GM21528 (cell line): ENCODE results near the gene PRLH.

Source experiments
- ATAC-seq: cut with Tn5 transposase; IDR thresholded peaks from one replicate; pipeline ENCODE4 v1.9.1; 2021; ENCODE audit warnings: mild to moderate bottlenecking, moderate library complexity; ENCODE audit not compliant: unreplicated experiment, low FRiP score

Gene PRLH

DNA sequence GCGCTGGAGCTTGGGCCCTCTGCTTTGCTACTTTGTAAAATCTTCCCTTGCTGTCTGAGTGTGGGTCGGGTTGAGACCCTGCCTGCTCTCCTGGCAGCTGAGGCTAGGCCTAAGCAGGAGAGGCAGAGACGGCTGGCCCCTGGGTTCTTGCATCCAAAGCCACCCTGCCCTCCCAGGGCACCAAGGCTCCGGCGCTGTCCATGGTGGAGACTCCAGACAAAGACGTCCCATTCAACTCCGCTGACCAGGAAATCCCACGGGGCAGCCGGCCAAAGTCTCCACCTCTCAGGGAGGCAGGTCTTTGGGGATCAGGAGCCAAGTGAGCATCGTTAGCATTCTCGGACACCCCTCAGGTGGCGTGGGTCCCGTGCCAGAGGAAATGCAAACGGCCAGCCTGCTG, 2.6 kb upstream of the PRLH start:
- ATAC-seq: no peak

DNA sequence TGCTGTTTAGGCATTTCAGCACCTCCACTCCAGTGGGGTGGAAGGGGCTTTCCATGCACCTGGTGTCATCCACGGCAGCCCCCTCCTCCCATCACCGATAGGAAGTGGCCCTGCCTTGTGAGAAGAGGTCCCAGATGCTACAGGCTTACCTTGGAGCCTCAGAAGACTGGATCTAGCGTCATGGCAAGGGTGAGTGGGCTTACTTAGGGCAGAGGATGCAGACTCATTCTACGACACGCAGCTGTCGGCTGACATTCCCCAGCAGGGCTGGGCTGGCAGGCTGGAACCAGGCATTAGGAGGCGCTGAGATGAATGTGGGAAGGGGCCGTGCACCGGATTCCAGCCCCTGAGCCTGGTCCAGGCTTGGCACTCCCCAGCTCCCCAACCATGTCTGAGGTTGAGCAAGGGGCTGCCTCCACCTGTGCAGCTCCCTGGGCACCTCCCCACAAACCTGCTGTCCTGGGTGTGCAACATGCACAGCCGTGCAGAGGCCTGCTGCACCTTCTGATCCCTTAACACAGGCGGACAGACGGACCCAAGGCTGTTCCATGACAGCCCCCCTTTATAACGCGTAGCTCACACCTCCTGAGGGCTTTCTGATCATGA, 1.7 kb upstream of the PRLH start:
- no peak for ATAC-seq

DNA sequence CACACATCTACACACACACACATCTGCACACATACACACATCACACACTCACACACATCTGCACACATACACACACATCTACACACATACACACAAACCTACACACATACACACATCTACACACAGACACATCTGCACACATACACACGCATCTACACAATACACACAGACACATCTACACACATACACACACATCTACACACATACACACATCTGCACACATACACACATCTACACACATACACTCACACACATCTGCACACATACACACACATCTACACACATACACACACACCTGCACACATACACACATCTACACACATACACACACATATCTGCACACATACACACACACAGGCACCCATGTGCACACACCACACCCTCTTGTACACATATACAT, 400 bp upstream of the PRLH start:
- no peak for ATAC-seq

DNA sequence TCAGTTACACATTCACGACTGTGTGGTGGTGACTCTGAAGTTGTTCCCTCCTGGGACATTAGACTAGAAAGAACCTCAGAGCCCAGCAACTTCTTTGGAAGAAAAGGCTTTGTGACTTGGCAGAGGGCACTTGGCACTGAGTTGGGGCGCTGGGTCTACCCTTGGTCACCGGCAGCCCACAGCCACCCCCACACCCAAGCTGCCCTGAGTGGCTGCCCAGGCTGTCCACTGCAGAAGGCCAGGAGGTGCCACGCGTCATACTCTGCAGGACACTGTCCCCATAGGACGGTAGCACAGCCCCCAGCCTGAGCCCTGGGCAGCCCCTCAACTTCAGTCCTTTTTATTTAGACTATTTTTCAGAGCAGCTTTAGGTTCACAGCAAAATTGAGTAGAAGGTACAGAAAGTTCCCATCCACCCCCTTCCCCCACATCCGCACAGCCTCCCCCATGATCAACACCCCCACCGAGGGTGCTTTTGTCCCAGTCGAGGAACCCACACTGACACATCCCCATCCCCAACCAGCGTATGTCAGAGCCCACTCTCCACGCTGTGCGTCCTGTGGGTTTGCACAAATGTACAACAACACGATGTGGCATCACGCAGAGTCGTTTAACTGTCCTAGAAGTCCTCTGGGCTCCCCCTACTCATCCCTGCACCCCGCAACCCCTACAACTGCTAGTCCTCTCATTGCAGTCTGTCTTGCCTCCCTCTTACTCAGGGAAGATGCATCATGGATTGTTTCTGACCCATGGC, 1.1 kb downstream of the PRLH start:
- ATAC-seq: no peak

DNA sequence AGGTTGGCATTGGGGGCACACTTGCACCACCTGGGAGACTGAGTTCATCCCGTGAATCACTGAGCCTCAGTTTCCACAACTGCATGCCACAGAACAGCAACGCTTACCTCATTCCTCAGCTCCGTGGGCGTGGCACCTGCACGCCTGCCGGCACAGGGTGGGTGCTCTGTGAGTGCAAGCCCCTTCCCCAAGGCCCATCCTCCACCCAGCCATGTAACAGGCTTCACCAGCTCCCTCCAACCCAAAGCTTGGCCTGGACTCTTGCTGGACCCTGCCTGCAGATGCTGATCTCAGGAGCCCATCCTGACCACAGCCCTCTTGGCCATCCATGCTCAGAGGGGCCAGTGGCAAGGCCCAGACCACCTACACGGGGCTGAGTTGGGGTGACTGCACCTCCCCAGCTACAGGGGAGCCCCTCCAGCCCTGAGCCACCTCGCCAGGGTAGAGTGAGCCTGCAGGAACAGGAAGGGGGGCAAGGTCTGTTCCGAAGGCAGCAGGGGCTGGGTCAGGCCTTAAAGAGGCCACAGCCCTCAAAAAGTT, 1.8 kb downstream of the PRLH start:
- ATAC-seq: no peak

DNA sequence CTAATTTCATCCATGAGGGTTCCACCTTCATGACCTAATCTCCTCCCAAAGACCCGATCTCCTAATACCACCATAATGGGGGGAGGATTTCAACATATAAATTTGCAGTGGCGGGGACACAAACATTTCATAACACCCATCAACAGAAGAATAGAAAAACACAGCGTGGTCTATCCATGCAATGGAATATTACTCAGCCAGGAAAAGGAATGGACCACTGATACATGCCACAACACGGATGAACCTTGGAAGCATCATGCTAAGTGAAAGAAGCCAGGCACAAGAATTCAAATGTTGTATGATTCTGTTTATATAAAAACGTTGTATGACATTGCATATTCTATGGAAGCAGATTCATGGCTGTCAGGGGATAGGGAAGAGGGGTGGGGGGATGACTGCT, 2.7 kb downstream of the PRLH start:
- no peak for ATAC-seq

DNA sequence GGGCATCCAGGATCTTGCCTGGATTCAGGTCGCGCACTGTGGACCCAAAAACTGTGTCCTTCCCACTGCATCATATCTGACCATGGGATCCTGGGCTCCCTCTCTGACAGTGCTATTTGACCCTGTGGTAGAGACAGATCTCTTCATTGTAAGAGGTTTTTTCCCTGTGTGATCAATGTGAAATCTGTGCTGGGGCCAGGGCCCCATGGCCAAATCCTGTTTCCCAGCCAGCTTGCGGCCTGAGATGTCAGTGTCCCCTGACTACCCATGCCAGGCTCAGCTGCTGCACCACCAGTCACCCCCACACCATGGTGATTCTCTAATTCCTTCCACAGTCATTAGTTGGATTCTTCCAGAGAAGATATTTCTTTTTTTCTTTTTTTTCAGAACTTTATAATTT, 3.5 kb downstream of the PRLH start:
- no peak for ATAC-seq

DNA sequence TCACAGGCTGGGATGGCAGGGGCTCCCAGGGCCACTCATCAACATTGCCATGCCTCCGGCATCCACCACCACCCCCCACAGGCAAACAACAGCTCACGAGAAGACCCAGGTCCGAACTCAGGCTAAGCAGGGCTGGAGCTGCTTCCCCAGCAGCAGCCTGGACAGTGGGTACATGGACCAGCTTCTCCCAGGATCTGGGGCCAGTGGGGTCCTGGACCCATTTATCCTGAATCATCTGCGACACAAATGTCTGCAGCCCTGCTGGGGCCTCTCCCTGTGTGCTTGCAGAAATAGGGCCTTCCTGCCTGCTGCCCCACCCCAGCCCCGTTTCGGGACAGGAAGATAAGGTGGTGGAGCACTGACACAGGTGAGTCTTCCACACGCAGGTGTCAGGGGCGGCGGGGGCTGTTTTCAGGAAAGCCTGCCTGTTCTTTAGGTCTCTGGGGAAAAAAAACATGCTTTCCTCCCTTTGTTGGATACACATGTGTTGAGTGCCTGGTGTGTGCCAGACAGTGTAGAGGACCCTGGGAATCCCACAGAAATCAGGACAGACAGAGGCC, 4.5 kb downstream of the PRLH start:
- no peak for ATAC-seq

DNA sequence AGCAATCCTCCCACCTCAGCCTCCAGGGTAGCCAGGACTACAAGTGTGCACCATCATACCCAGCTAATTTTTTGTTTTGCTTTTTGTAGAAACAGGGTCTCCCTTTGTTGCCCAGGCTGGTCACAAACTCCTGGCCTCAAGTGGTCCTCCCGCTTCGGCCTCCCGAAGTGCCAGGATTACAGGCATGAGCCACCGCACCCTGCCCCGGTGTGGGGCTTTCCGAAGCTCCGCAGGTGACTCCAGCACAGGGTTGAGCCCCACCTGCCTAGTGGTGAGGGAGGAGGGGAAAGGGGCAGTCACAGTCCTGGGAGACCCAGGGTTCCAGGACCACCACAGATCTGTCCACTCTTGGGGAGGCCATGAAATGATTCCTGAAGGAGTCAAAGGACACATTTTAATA, 5.2 kb downstream of the PRLH start:
- no peak for ATAC-seq

DNA sequence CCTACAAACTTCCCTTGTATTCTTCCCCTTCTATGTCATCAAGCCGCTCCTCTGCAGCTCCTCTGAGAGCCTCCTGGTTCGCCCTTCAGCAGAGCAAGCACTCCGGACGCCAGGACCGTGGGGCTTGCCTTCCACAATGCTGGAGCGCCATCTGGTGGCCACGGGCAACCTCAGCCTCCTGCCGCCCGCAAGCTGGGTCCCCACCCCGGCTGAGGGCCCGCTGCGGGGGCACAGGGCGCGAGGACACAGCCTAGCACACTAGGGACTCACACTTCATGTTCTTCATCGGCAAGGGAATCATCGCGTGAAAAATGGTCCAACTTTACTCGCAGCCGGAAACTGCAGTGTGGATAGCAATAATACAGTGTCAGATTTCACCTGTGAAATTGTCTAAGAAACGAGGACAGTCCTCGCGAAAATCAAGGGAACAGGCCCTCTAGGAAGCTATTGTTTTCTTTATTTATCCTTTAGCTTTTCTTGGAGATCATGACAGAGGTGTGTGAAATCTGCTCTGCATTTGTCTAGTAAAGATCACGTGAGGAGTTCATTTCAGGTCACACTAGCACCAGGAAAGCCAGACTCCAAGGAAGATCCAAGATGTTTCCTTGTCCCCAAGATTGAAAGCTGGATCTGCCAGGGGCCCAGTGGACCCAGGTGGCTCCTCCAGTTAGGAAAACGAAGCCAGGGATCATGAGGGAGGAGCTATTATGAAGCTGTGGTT, 5.8 kb downstream of the PRLH start:
- peak; percentile 71 for ATAC-seq

DNA sequence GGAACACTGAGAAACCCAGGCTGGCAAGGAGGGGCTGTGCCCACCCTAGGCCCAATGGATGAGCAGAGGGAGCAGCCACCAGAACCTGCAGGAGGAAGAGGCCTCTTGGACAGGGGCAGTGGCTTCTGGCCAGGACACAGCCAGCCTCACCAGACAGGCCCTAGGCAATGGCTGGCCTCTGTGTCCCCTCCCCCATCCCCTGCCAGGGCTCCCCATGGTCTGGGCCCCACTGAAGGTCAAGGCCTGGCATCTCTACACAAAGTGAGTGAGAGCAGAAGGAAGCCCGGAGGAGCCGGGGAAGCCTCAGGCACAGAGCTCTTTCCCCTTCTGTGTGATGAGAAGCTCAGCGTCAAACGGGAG, 6.3 kb downstream of the PRLH start:
- no peak for ATAC-seq

DNA sequence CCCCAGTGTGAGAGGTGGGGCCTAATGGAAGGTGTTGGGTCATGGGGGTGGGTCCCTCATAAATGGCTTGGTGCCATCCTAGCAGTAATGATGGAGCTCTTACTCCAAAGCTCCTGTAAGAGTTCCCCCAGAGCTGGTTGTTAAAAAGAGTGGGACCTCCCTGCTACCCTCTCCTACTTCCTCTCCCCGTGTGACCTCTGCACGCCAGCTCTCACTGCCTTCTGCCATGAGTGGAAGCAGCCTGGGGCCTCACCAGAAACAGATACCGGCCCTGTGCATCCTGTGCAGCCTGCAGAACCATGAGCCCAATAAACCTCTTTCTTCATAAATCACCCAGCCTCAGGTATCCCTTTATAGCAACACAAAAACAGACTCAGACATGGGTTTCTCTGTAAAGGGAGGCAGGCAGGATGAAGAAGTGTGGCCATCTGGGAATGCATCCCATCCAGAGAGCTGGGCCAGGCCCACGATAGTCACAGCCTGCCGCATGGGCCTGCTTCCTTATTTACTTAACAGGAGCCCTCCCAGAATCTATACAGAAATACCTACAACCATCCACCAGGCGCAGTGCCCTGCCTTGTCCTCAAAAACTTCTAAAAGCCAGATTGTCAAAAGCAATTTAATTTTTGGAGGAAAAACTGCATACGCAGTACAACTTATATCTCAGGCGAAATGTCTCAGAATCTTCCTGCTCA, 7.5 kb downstream of the PRLH start:
- ATAC-seq: no peak

DNA sequence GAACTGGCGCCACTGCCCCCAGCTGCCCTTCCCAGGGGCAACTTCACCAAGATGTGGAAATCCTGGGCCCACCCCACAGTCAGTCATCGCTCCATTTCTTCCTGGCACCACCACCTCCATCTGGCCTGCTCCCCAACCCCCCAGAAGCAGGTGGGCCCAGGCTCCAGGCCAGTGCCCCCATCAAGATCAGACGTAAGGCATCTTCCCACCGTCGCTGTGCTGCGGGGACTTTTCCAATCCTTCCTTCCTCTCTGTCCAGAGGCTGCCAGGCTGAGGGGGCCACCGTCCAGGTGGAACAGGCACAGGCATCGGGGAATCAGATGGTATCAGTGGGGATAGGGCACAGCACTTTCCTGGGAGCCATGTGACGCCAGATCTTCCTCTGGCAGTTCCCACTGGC, 8.1 kb downstream of the PRLH start:
- ATAC-seq: no peak

DNA sequence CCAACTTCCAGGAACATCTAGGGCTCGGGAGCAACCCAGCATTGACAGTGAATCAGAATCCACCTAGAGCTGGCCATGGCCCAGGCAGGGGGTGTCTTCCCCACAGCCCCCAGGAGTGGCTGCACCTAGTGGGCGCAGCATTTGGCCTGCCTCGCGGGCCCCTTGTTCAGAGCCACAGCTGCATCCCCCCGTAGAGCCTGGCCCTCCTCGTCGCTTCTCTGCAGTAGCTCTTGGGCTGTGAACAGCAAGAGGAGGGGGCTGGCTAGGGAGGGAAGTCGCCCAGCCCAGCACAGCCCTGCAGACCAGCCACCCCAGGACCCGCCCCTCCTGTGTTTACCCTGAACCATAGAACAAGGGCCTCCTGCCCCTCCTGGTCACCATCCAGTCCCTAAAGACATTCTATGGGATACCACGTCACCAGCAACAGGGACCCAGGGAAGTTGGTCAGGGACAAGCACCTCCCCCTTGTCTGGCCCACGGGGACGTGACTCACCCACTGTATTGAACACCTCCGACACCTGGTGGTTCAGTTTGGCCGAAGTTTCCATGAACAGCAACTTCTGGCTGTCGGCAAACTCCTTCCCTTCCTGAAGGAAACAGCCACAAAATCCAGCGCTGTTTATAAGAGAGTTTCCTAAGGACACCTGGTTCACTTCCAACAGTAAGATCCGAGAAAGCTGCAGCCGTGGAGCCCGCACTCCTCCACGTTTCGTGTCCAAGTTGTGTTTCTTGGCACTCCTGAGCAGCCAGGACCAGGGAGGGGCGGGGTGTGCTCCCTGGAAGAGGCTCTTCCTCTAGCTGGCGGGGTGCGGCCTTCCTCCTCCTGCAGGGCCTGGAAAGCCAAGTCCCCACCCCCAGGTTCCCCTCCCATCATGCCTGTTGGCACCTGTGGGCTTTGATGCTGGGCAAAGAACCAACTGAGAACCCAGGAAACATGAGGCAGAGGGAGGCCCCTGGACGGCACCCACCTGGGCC, 8.8 kb downstream of the PRLH start:
- no peak for ATAC-seq

DNA sequence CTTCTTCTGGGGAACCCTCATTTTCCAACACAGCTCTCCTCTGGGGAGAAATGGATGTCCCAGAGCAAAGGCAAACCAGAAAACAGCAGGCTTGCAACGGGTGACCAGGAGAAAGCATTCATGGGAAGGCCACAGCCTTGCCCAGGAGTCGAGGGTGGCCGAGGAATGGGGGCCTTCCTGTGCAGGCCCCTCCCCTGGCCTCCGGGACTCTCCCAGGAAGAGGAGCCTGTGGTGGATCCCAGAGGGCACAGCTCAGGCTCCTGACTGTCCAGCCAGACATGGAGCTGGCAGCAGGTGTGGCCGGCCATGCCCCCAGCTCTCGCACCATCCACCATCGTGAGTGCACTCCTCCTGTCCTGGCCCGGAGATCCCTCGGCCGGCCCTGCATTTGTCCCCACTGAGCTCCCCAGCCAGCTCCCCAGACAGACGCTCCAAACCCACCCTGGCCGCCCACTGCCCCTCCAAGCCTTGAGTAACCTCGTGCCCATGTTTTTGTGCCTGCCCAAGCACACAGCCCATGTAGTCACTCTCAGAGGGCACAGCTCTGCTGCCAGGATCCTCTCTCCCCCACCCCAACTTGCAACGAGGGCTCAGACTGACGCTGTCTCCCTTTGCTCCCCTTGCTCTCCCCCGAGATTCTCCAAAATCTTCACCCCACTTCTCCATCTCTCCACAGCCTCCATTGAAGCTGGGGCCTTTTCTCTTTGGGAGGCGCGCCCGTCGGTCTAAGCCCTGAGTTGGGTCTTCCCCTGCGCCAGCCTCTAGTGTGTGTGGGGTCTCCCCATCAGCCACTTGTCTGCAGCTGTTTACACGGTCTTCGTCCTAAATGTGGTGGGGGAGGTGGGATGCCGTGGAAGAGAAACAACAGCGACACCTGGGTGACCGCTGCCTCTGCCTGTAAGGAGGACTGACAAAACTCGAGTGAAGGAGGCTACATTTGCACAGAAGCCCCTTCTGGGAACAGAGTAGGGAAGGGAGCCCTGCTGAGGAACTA, 9.8 kb downstream of the PRLH start:
- no peak for ATAC-seq

DNA sequence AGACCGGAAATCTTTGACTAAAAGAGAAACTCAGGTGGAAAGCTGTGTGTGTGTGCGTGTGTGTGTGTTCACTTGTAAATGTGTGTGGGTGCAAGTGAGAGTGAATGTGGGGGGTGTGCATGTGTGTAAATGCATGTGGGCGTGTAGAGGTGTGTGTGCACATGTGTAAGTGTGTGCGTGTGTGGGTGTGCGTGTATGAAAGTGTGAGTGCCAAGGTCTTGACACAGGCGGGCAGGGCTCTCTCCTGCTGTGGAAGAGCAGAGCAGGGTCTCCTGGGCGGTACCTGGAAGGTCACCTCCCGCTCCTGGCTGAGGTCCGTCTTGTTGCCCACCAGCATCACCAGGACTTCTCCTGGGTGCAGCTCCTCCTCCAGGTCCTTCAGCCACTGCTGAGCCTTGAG, 10.6 kb downstream of the PRLH start:
- no peak for ATAC-seq

DNA sequence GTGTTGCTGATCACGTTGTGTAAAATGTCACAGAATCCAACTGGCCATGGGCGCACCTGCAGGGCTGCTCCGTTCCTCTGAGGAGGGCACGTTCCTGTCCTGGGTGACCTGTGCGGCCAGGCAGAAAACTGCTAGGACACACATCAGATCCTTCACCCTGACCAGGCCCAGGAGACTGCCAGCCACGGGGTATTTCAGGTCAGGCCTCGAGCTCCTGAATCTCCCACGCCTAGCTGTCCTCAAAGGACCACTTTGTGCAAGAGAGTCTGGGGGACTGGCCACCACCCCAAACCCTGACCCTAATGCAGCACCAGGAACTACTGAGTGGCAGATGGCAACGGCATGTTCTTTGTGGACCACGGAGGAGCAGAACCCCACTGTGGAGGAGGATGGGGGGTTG, 11.1 kb downstream of the PRLH start:
- ATAC-seq: no peak
